SK-N-SH (cell line): Measurements from ENCODE around the gene HDAC4. TPM values are rescaled to one million over a fixed set of nuclear protein-coding genes. Genes with fewer than 3 reads are reported as not detected.

Source experiments
- CTCF ChIA-PET: fragments of 300-600, 350-600 bp; formaldehyde crosslinking; extraction: SDS; loops from one replicate; lab custom pipeline; 2021; lab: Yijun Ruan, JAX
- POLR2A ChIA-PET: fragments of 350-600 bp; sonication (Branson Sonifier 250); formaldehyde crosslinking; extraction: SDS; loops from one replicate; lab custom pipeline; 2020; ENCODE audit warnings: antibody characterized with exemption, inconsistent platforms; lab: Yijun Ruan, JAX
- DNase-seq: peaks from one replicate; pipeline ENCODE4 v3.0.0; 2012
- H2AFZ ChIP-seq: fragments of 200-600 bp; sonication (generic); 2 replicates; pipeline ENCODE4 v1.8.1; 2016; ENCODE audit warnings: antibody characterized with exemption, mild to moderate bottlenecking, low read depth
- H3F3A ChIP-seq: fragments of 200-600 bp; sonication (generic); replicated peaks from 2 replicates; pipeline ENCODE3; 2016; ENCODE audit warnings: antibody characterized with exemption, mild to moderate bottlenecking; ENCODE audit not compliant: insufficient read depth
- H3K27ac ChIP-seq, 2 experiments: fragments of 200-500 bp in 1 of 2; fragments of 200-600 bp in 1 of 2; sonication (Bioruptor generic) in 1 of 2; sonication (generic), shearing (Covaris generic) in 1 of 2; 2 replicates each; pipeline versions ENCODE4 v1.5.1 to v1.6.1; 2014 to 2016; ENCODE audit warnings: low read depth in 2 of 2, inconsistent platforms in 1 of 2, low read length in 1 of 2, mild to moderate bottlenecking in 1 of 2, mixed read lengths in 1 of 2
- H3K27me3 ChIP-seq: fragments of 200-600 bp; sonication (generic), shearing (Covaris generic); 2 replicates; pipeline ENCODE4 v1.6.1; 2016; ENCODE audit warnings: mixed run types; ENCODE audit not compliant: insufficient read depth
- H3K36me3 ChIP-seq, 2 experiments: fragments of 200-500 bp in 1 of 2; fragments of 200-600 bp in 1 of 2; sonication (Bioruptor generic) in 1 of 2; sonication (generic) in 1 of 2; replicated peaks in 1 of 2; 2 replicates each; pipeline versions ENCODE3 to v1.5.1; 2014 to 2016; ENCODE audit warnings: low read length in 1 of 2, mild to moderate bottlenecking in 1 of 2; ENCODE audit not compliant: insufficient read depth in 2 of 2, control insufficient read depth in 1 of 2
- H3K4me1 ChIP-seq, 2 experiments: fragments of 200-500 bp in 1 of 2; fragments of 200-600 bp in 1 of 2; sonication (Bioruptor generic) in 1 of 2; sonication (generic), shearing (Covaris generic) in 1 of 2; 2 replicates each; pipeline versions ENCODE4 v1.5.1 to v1.6.1; 2014 to 2016; ENCODE audit warnings: low read depth in 1 of 2, low read length in 1 of 2, mixed run types in 1 of 2; ENCODE audit not compliant: insufficient read depth in 2 of 2, control insufficient read depth in 1 of 2
- H3K4me2 ChIP-seq: fragments of 200-600 bp; sonication (generic), shearing (Covaris generic); 2 replicates; pipeline ENCODE4 v1.6.1; 2017; ENCODE audit warnings: mixed run types
- H3K4me3 ChIP-seq, 2 experiments: fragments of 200-500 bp in 1 of 2; fragments of 200-600 bp in 1 of 2; sonication (Bioruptor generic) in 1 of 2; sonication (generic), shearing (Covaris generic) in 1 of 2; 2 replicates each; pipeline versions ENCODE4 v1.5.1 to v1.8.1; 2014 to 2016; ENCODE audit warnings: low read depth in 2 of 2, inconsistent platforms in 1 of 2, low read length in 1 of 2, mild to moderate bottlenecking in 1 of 2, mixed read lengths in 1 of 2, moderate library complexity in 1 of 2
- H3K79me2 ChIP-seq: fragments of 200-600 bp; sonication (generic); 2 replicates; pipeline ENCODE4 v1.8.1; 2017; ENCODE audit warnings: mild to moderate bottlenecking; ENCODE audit not compliant: insufficient read depth
- H3K9ac ChIP-seq: fragments of 200-600 bp; sonication (generic); 2 replicates; pipeline ENCODE4 v1.6.1; 2017; ENCODE audit warnings: mixed run types
- H3K9me2 ChIP-seq: fragments of 200-600 bp; sonication (generic); 2 replicates; pipeline ENCODE4 v1.6.1; 2017; ENCODE audit warnings: mixed run types
- H3K9me3 ChIP-seq: fragments of 200-600 bp; sonication (generic); 2 replicates; pipeline ENCODE4 v1.6.1; 2017; ENCODE audit warnings: mixed run types, mild to moderate bottlenecking, moderate library complexity
- H4K20me1 ChIP-seq: fragments of 200-600 bp; sonication (generic); 2 replicates; pipeline ENCODE4 v1.6.1; 2017; ENCODE audit warnings: mild to moderate bottlenecking, mixed run types; ENCODE audit not compliant: insufficient read depth
- CHD2 ChIP-seq: fragments of 150-350 bp; IDR thresholded peaks from 2 replicates; pipeline ENCODE4 v1.6.1; 2018; ENCODE audit warnings: low read length; ENCODE audit not compliant: partially characterized antibody
- ELF1 ChIP-seq: IDR thresholded peaks from 2 replicates; pipeline ENCODE4 v1.4.0; 2012
- EP300 ChIP-seq, 2 experiments: IDR thresholded peaks; 2 replicates each; pipeline versions ENCODE4 v1.4.0 to v1.6.1; 2012; ENCODE audit warnings: borderline replicate concordance in 1 of 2, low read depth in 1 of 2, low read length in 1 of 2
- FOSL2 ChIP-seq: IDR thresholded peaks from 2 replicates; pipeline ENCODE4 v1.4.0; 2012; ENCODE audit warnings: low read depth, mild to moderate bottlenecking, moderate library complexity, borderline replicate concordance
- GABPA ChIP-seq: IDR thresholded peaks from 2 replicates; pipeline ENCODE4 v1.4.0; 2012; ENCODE audit warnings: low read depth, mild to moderate bottlenecking
- GATA2 ChIP-seq: sonication (generic); formaldehyde crosslinking; IDR thresholded peaks from 2 replicates; pipeline ENCODE4 v1.5.0; 2020; ENCODE audit warnings: mild to moderate bottlenecking, missing genetic modification reagents
- MAX ChIP-seq: IDR thresholded peaks from 2 replicates; pipeline ENCODE4 v1.4.0; 2012; ENCODE audit warnings: low read depth
- MXI1 ChIP-seq: IDR thresholded peaks from 2 replicates; pipeline ENCODE4 v1.6.1; 2012; ENCODE audit warnings: mild to moderate bottlenecking, low read depth, low read length, improper control_type of control experiment
- NRF1 ChIP-seq: IDR thresholded peaks from 2 replicates; pipeline ENCODE4 v1.6.1; 2012; ENCODE audit warnings: low read depth, mild to moderate bottlenecking, low read length
- PBX3 ChIP-seq: IDR thresholded peaks from 2 replicates; pipeline ENCODE4; 2012
- RAD21 ChIP-seq: IDR thresholded peaks from 2 replicates; pipeline ENCODE4 v1.6.1; 2012; ENCODE audit warnings: mild to moderate bottlenecking, low read length
- RCOR1 ChIP-seq: fragments of 150-350 bp; IDR thresholded peaks from 2 replicates; pipeline ENCODE4 v1.6.1; 2017; ENCODE audit warnings: antibody characterized with exemption, low read length
- REST ChIP-seq: IDR thresholded peaks from 2 replicates; pipeline ENCODE4 v1.6.1; 2012; ENCODE audit warnings: mild to moderate bottlenecking, low read depth, low read length, moderate library complexity
- TAF1 ChIP-seq: IDR thresholded peaks from 2 replicates; pipeline ENCODE4 v1.6.1; 2012; ENCODE audit warnings: low read depth, mild to moderate bottlenecking, low read length, moderate library complexity, borderline replicate concordance
- TEAD4 ChIP-seq: IDR thresholded peaks from 2 replicates; pipeline ENCODE4 v1.4.0; 2012; ENCODE audit warnings: mild to moderate bottlenecking, borderline replicate concordance; ENCODE audit not compliant: insufficient read depth
- USF1 ChIP-seq: IDR thresholded peaks from 2 replicates; pipeline ENCODE4 v1.4.0; 2012; ENCODE audit warnings: low read depth, borderline replicate concordance
- YY1 ChIP-seq: IDR thresholded peaks from 2 replicates; pipeline ENCODE4 v1.4.0; 2012; ENCODE audit warnings: low read depth, mild to moderate bottlenecking
- WGBS: methylation state at CpG from one replicate; pipeline ENCODE4 v1.1.6; 2017; ENCODE audit warnings: low lambda C conversion rate; 5-methylcytosine and 5-hydroxymethylcytosine counted together
- polyA plus RNA-seq, 3 experiments: library from polyadenylated mRNA; depleted of rRNA; stranded (reverse); fragments of >200 nt; gene quantifications; 2 replicates each; pipeline ENCODE4 v1.2.3, GENCODE V29; 2012
- TF ChIP-seq, protein P1 (sequence below): fragments of 150-350 bp; IDR thresholded peaks from 2 replicates; pipeline ENCODE4 v1.6.1; 2017; ENCODE audit warnings: antibody characterized with exemption, low read length, low read depth, borderline replicate concordance

HDAC4 gene
- polyA plus RNA-seq, 1 of the 3 experiments (the other 2 are of a cell fraction): 5.5 TPM

DNA sequence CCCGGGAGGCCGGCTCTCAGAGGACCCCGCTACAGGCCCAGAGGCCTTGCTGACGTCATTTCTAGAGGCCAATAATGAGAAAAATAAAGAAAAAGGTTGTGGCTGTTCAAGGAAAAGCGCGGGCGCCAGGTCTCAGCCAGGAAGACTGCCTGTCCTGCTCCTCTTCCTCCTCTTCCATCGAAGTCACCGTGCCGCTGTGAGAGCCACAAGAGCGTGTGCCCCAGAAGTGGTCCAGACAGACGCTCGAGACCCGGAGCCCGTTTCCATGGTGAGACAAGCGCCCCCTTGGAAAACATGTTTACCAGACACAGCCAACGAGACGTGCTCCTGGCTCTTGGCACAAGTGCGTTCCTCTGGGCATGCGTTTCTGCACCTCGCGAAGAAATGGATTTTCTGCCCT lies 210.5 kb downstream of the HDAC4 start:
- H3K4me1 ChIP-seq: peaks cover 0 to 7% of the 10 kb centered on the region in 2 experiments; a peak in 1 of 4 replicates
- no peak overlapping the region for H3K4me3 ChIP-seq
- H2AFZ ChIP-seq: no peak overlapping the region
- H3K9me2 ChIP-seq: no peaks in the 10 kb centered on the region
- ChIA-PET POLR2A (no interaction called here), CTCF (no interaction called here)
- no peak overlapping the region; a peak in 1 of 4 replicates for H3K27ac ChIP-seq
- H3F3A ChIP-seq: no peaks in the 10 kb centered on the region
- no peak overlapping the region for H3K9ac ChIP-seq
- H4K20me1 ChIP-seq: no peaks in the 10 kb centered on the region
- no peaks in the 10 kb centered on the region for H3K9me3 ChIP-seq
- no peak overlapping the region for H3K4me2 ChIP-seq
- no peaks in the 10 kb centered on the region for H3K79me2 ChIP-seq
- 96% methylated on average over 21 of the region's 22 CpGs for WGBS
- DNase-seq: no peak
- no peak for TF ChIP-seq ELF1
- no peak for TF ChIP-seq RAD21
- no peak for TF ChIP-seq GABPA
- TF ChIP-seq RCOR1: no peak
- TF ChIP-seq PBX3: no peak
- TF ChIP-seq GATA2 (CRISPR knock-in tag): no peak
- TF ChIP-seq EP300 (IDR thresholded peaks at IDR 0.05; ENCODE audit: borderline replicate concordance in 1 of 2, low read depth in 1 of 2, low read length in 1 of 2): no peak
- TF ChIP-seq, protein P1, sequence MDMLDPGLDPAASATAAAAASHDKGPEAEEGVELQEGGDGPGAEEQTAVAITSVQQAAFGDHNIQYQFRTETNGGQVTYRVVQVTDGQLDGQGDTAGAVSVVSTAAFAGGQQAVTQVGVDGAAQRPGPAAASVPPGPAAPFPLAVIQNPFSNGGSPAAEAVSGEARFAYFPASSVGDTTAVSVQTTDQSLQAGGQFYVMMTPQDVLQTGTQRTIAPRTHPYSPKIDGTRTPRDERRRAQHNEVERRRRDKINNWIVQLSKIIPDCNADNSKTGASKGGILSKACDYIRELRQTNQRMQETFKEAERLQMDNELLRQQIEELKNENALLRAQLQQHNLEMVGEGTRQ: no peak
- TF ChIP-seq USF1: no peak
- TF ChIP-seq TAF1: no peak
- no peak for TF ChIP-seq MAX
- TF ChIP-seq YY1: no peak
- H3K36me3 ChIP-seq: peaks cover 7 to 8% of the 10 kb centered on the region in 2 experiments
- no peaks in the 10 kb centered on the region for H3K27me3 ChIP-seq

GRCh38 chr2:239189711-239190131 lies 211.1 kb downstream of the HDAC4 start:
- Histone ChIP-seq H4K20me1 (no peaks in the 10 kb centered on the region), H3K36me3 (peaks cover 7 to 8% of the 10 kb centered on the region in 2 experiments), H3F3A (no peaks in the 10 kb centered on the region), H3K4me2 (no peak overlapping the region), H3K27ac (no peak overlapping the region), H3K27me3 (no peaks in the 10 kb centered on the region), H3K9ac (no peak overlapping the region), H3K9me2 (no peaks in the 10 kb centered on the region), H3K4me1 (peaks cover 0 to 7% of the 10 kb centered on the region in 2 experiments; a peak in 1 of 4 replicates), H2AFZ (no peak overlapping the region), H3K4me3 (no peak overlapping the region), H3K9me3 (no peaks in the 10 kb centered on the region), H3K79me2 (no peaks in the 10 kb centered on the region)
- CTCF ChIA-PET: no interaction called here
- POLR2A ChIA-PET: no interaction called here
- WGBS: over 99% methylated on average over 14 of the region's 23 CpGs
- no peak for DNase-seq
- TF ChIP-seq TEAD4: no peak
- TF ChIP-seq MAX: no peak
- no peak for TF ChIP-seq MXI1
- no peak for TF ChIP-seq REST
- no peak for TF ChIP-seq YY1
- TF ChIP-seq NRF1: no peak
- TF ChIP-seq FOSL2: no peak
- TF ChIP-seq, protein P1: no peak
- TF ChIP-seq USF1: no peak
- no peak for TF ChIP-seq CHD2
- no peak for TF ChIP-seq RCOR1
